Brain microvascular endothelial cell (primary cell): Measurements from ENCODE around the gene TXN.

Experiments
- DNase-seq: peaks from one replicate; pipeline ENCODE4 v3.0.0-alpha.2; 2020
- H3K27ac ChIP-seq: fragments of 250-450 bp; sonication (Bioruptor Pico); 2 replicates; pipeline ENCODE4 v1.5.1; 2020; ENCODE audit warnings: mild to moderate bottlenecking, moderate library complexity
- H3K27me3 ChIP-seq: fragments of 250-450 bp; sonication (Bioruptor Pico); replicated peaks from 2 replicates; pipeline ENCODE4 v1.5.1; 2020; ENCODE audit warnings: mild to moderate bottlenecking
- H3K36me3 ChIP-seq: fragments of 250-450 bp; sonication (Bioruptor Pico); replicated peaks from 2 replicates; pipeline ENCODE4 v1.5.1; 2020; ENCODE audit warnings: mild to moderate bottlenecking
- H3K4me3 ChIP-seq: 2 replicates; pipeline ENCODE4 v1.5.1; 2011; ENCODE audit warnings: low read depth, mild to moderate bottlenecking, control low read depth, low read length, moderate library complexity
- CTCF ChIP-seq: IDR thresholded peaks from 2 replicates; pipeline ENCODE4 v1.5.1; 2011; ENCODE audit warnings: low read depth, mild to moderate bottlenecking, moderate library complexity, low read length, control low read depth, inconsistent platforms; ENCODE audit errors: missing control alignments
- in situ Hi-C: cut with HindIII; loops from 2 replicates; pipeline ENCODE4 v1.10.0; 2017; ENCODE audit warnings: low sequenced_read_pairs, low pct_ligation_motif_present

TXN gene

DNA sequence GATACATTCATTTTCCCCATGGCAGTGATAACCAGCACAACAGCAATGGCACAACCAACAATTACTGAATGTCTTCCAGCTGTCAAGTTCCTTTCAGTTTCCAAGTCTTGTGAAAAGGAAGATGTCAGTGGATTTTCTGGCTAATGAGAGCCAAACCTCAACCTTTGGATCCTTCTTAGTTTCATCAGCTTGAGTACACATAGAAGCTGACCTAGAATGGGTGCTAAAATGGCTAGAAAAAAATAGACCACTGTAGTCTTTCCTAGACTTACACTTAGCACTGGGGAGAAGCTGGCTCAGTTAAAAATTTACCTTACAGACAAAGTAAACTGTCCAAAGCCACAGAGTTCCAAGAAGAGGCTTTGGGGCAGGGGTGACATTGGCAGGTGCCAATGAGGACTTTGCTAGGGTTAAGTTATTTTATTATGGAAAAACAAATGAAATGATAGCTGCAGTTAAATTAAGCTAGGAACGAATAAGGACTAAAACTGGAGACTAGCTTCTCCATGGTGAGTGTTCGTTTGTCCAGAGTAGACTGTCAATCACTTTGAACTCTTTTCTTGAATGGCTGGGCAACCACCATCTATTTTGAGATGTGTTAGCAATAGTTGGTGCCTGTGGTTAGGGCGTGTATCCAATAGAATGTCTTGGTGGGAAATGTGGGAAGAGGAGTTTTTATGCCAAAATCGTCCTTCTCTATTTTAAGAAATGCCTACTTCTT, 25.9 kb upstream of the TXN start:
- Histone ChIP-seq H3K27ac (no peak overlapping the region), H3K4me3 (no peak overlapping the region), H3K36me3 (no peaks in the 10 kb centered on the region), H3K27me3 (no peaks in the 10 kb centered on the region)
- no peak for DNase-seq
- in situ Hi-C loops: no loop called here
- TF ChIP-seq CTCF: no peak

- no peak overlapping the region for H3K4me3 ChIP-seq
- in situ Hi-C loops: no loop called here
- no peak for TF ChIP-seq CTCF
- H3K27ac ChIP-seq: no peak overlapping the region
- H3K27me3 ChIP-seq: no peaks in the 10 kb centered on the region
- DNase-seq: no peak
- H3K36me3 ChIP-seq: no peaks in the 10 kb centered on the region
These were observed 21.9 kb upstream of the TXN start for GRCh38 chr9:110278080-110278707.

DNA sequence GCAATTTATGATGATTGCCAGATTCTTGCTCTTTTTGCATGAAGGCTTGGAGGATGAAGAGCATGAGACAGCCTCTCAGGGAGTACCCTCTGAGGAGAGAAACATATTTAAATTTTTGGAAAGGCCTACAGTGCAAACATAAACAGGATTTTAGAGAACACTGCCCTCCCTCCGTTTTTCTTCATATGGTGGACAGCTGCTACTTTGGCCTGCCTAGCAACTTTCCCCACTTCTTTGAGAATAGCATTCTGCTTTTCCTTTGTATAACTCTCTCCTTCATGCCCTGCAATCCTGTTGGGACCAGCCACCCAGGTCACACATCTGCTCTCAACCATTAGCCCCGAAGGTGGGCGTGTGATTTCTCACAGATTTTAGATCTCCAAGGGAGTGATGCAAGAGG, 20.5 kb upstream of the TXN start:
- no peak for TF ChIP-seq CTCF
- no peaks in the 10 kb centered on the region for H3K27me3 ChIP-seq
- no peak overlapping the region for H3K4me3 ChIP-seq
- no peaks in the 10 kb centered on the region for H3K36me3 ChIP-seq
- in situ Hi-C loops: no loop called here
- DNase-seq: no peak
- no peak overlapping the region for H3K27ac ChIP-seq

GRCh38 chr9:110270211-110270995, 14.1 kb upstream of the TXN start:
- no peaks in the 10 kb centered on the region for H3K27me3 ChIP-seq
- no peak for TF ChIP-seq CTCF
- H3K27ac ChIP-seq: no peak overlapping the region
- in situ Hi-C loops: no loop called here
- DNase-seq: no peak
- H3K36me3 ChIP-seq: no peaks in the 10 kb centered on the region
- no peak overlapping the region for H3K4me3 ChIP-seq

DNA sequence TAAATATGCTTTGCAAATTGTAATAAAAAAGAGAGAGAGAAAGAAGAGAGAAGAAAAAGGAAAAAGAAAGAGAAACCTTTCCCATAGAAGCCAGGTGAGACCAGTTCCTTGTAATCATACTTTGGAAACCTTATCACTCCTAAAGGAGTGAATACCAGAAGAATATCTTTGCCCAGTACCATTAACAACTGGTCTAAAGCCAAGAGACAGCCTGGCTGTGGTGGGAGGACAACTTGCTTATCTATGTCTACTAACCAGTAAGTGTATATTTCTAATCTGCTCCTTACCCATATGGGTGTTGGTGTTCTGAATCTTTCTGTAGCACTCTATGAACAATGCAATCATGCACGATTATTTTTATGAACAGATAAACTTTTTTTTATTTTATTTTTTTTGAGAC, 10.5 kb upstream of the TXN start:
- in situ Hi-C loops: no loop called here
- DNase-seq: no peak
- Histone ChIP-seq H3K27me3 (no peaks in the 10 kb centered on the region), H3K36me3 (no peaks in the 10 kb centered on the region), H3K27ac (no peak overlapping the region), H3K4me3 (no peak overlapping the region)
- no peak for TF ChIP-seq CTCF
